WTC11 (cell line): ENCODE data around the gene PLEKHA6. TPM values are rescaled to one million over a fixed set of nuclear protein-coding genes. Genes with fewer than 3 reads are reported as not detected.

ENCODE experiments used
- ATAC-seq: fragments of 200-7000 bp; cut with Tn5 transposase; 2 replicates; pipeline ENCODE4 v1.10.0; 2021; ENCODE audit warnings: mild to moderate bottlenecking, moderate library complexity
- CTCF ChIA-PET: fragments of 300-600 bp; sonication (Branson Sonifier 250); formaldehyde crosslinking; loops from one replicate; lab custom pipeline; 2021; ENCODE audit warnings: antibody characterized with exemption; lab: Charles Lee
- POLR2A ChIA-PET: fragments of 350-600 bp; sonication (Branson Sonifier 250); formaldehyde crosslinking; loops from one replicate; lab custom pipeline; 2021; ENCODE audit warnings: antibody characterized with exemption; lab: Charles Lee
- DNase-seq: peaks from one replicate; pipeline ENCODE4 v3.0.0; 2021; ENCODE audit warnings: low spot score
- H3K27ac Mint-ChIP-seq: 2 replicates; pipeline ENCODE4 v1.8.0; 2021; ENCODE audit warnings: mixed read lengths
- H3K27me3 Mint-ChIP-seq: 2 replicates; pipeline ENCODE4 v1.8.0; 2021; ENCODE audit warnings: low read depth, mild to moderate bottlenecking, moderate library complexity, mixed read lengths
- H3K36me3 Mint-ChIP-seq: 2 replicates; pipeline ENCODE4 v1.8.0; 2021; ENCODE audit warnings: mixed read lengths
- H3K4me1 Mint-ChIP-seq: 2 replicates; pipeline ENCODE4 v1.8.0; 2022; ENCODE audit warnings: mixed read lengths
- H3K4me3 Mint-ChIP-seq: 2 replicates; pipeline ENCODE4 v1.8.0; 2021; ENCODE audit warnings: mild to moderate bottlenecking, moderate library complexity, mixed read lengths
- H3K9me3 Mint-ChIP-seq: 2 replicates; pipeline ENCODE4 v1.8.0; 2021; ENCODE audit warnings: mixed read lengths
- AR ChIP-seq: fragments of 250-450 bp; sonication (Bioruptor Pico); IDR thresholded peaks from 2 replicates; pipeline ENCODE4 v1.9.0; 2021; ENCODE audit warnings: mild to moderate bottlenecking
- CBFB ChIP-seq: sonication (generic); formaldehyde crosslinking; IDR thresholded peaks from 2 replicates; pipeline ENCODE4 v1.8.1; 2022; ENCODE audit warnings: mild to moderate bottlenecking, low read depth, missing genetic modification reagents
- CDX4 ChIP-seq: fragments of 250-450 bp; sonication (Bioruptor Pico); IDR thresholded peaks from 2 replicates; pipeline ENCODE4 v1.9.0; 2021; ENCODE audit warnings: moderate library complexity, mild to moderate bottlenecking, inconsistent platforms, borderline replicate concordance
- CREB1 ChIP-seq: sonication (generic); formaldehyde crosslinking; IDR thresholded peaks from 2 replicates; pipeline ENCODE4 v1.8.0; 2023; ENCODE audit warnings: mild to moderate bottlenecking, missing genetic modification reagents
- E2F1 ChIP-seq: sonication (generic); formaldehyde crosslinking; IDR thresholded peaks from 2 replicates; pipeline ENCODE4 v1.8.0; 2022; ENCODE audit warnings: mild to moderate bottlenecking, missing genetic modification reagents
- ESRRA ChIP-seq: sonication (generic); formaldehyde crosslinking; IDR thresholded peaks from 2 replicates; pipeline ENCODE4 v1.8.1; 2022; ENCODE audit warnings: mild to moderate bottlenecking, missing genetic modification reagents, borderline replicate concordance
- FOXJ3 ChIP-seq: sonication (generic); formaldehyde crosslinking; IDR thresholded peaks from 2 replicates; pipeline ENCODE4 v1.9.0; 2021; ENCODE audit warnings: missing genetic modification reagents, mild to moderate bottlenecking, borderline replicate concordance
- FOXK1 ChIP-seq: sonication (generic); formaldehyde crosslinking; IDR thresholded peaks from 2 replicates; pipeline ENCODE4 v1.8.0; 2022; ENCODE audit warnings: mild to moderate bottlenecking, moderate library complexity, missing genetic modification reagents
- FOXP1 ChIP-seq: sonication (generic); formaldehyde crosslinking; IDR thresholded peaks from 2 replicates; pipeline ENCODE4 v1.8.0; 2022; ENCODE audit warnings: missing genetic modification reagents, mild to moderate bottlenecking, moderate library complexity, borderline replicate concordance
- HMGXB4 ChIP-seq: sonication (generic); formaldehyde crosslinking; IDR thresholded peaks from 2 replicates; pipeline ENCODE4 v1.8.1; 2023; ENCODE audit warnings: mild to moderate bottlenecking, moderate library complexity, missing genetic modification reagents
- JUN ChIP-seq: sonication (generic); formaldehyde crosslinking; IDR thresholded peaks from 2 replicates; pipeline ENCODE4 v1.8.0; 2023; ENCODE audit warnings: mild to moderate bottlenecking, missing genetic modification reagents
- MXD4 ChIP-seq: fragments of 250-450 bp; sonication (Bioruptor Pico); IDR thresholded peaks from 2 replicates; pipeline ENCODE4 v1.8.0; 2021; ENCODE audit warnings: mild to moderate bottlenecking, moderate library complexity, borderline replicate concordance
- NR2C2 ChIP-seq: sonication (generic); formaldehyde crosslinking; IDR thresholded peaks from 2 replicates; pipeline ENCODE4 v1.8.0; 2022; ENCODE audit warnings: mild to moderate bottlenecking, missing genetic modification reagents
- NR3C1 ChIP-seq: sonication (generic); formaldehyde crosslinking; conservative IDR thresholded peaks from 2 replicates; pipeline ENCODE4 v1.8.1; 2023; ENCODE audit warnings: low read depth, mild to moderate bottlenecking, missing genetic modification reagents
- PRRX2 ChIP-seq: fragments of 250-450 bp; sonication (Bioruptor Pico); IDR thresholded peaks from 2 replicates; pipeline ENCODE4 v1.8.0; 2021; ENCODE audit warnings: mild to moderate bottlenecking
- SMAD3 ChIP-seq: sonication (generic); formaldehyde crosslinking; IDR thresholded peaks from 2 replicates; pipeline ENCODE4 v1.8.0; 2022; ENCODE audit warnings: missing genetic modification reagents, mild to moderate bottlenecking, borderline replicate concordance
- SOX15 ChIP-seq: fragments of 250-450 bp; sonication (Bioruptor Pico); IDR thresholded peaks from 2 replicates; pipeline ENCODE4 v1.9.0; 2021; ENCODE audit warnings: mild to moderate bottlenecking
- TEAD4 ChIP-seq: sonication (generic); formaldehyde crosslinking; IDR thresholded peaks from 2 replicates; pipeline ENCODE4 v1.8.0; 2022; ENCODE audit warnings: mild to moderate bottlenecking, missing genetic modification reagents
- TP53 ChIP-seq: sonication (generic); formaldehyde crosslinking; IDR thresholded peaks from 2 replicates; pipeline ENCODE4 v1.8.1; 2023; ENCODE audit warnings: mild to moderate bottlenecking, missing genetic modification reagents
- ZBTB43 ChIP-seq: sonication (generic); formaldehyde crosslinking; IDR thresholded peaks from 2 replicates; pipeline ENCODE4 v1.8.1; 2023; ENCODE audit warnings: mild to moderate bottlenecking, missing genetic modification reagents
- ZMAT4 ChIP-seq: fragments of 250-450 bp; sonication (Bioruptor Pico); IDR thresholded peaks from 2 replicates; pipeline ENCODE4 v1.9.0; 2021; ENCODE audit warnings: mild to moderate bottlenecking
- ZNF138 ChIP-seq: sonication (generic); formaldehyde crosslinking; conservative IDR thresholded peaks from 2 replicates; pipeline ENCODE4 v1.8.1; 2022; ENCODE audit warnings: mild to moderate bottlenecking, moderate library complexity, missing genetic modification reagents
- ZNF232 ChIP-seq: sonication (generic); formaldehyde crosslinking; IDR thresholded peaks from 2 replicates; pipeline ENCODE4 v1.8.0; 2022; ENCODE audit warnings: mild to moderate bottlenecking, missing genetic modification reagents
- ZNF416 ChIP-seq: fragments of 250-450 bp; sonication (Bioruptor Pico); IDR thresholded peaks from 2 replicates; pipeline ENCODE4 v1.9.0; 2021; ENCODE audit warnings: mild to moderate bottlenecking, inconsistent platforms
- total RNA-seq: library from RNA; stranded (reverse); gene quantifications from 3 replicates; pipeline ENCODE4 v1.2.3, GENCODE V29; 2021

Gene PLEKHA6
- total RNA-seq, 1 experiment from 2014 or later: 11.6 TPM

- TF ChIP-seq MXD4 (CRISPR knock-in tag): no peak
- TF ChIP-seq FOXP1 (CRISPR knock-in tag): no peak
- TF ChIP-seq CBFB: no peak
- no peak for TF ChIP-seq ZBTB43
- TF ChIP-seq ZNF138 (CRISPR knock-in tag): no peak
- no peak for TF ChIP-seq CDX4 (CRISPR knock-in tag)
- TF ChIP-seq FOXJ3: no peak
- no peak for TF ChIP-seq SOX15 (CRISPR knock-in tag)
- TF ChIP-seq SMAD3: no peak
- ChIA-PET POLR2A (no interaction called here), CTCF (interaction anchor here (0.6 to 8.4 kb wide), 19 partner anchors 12 to 206 kb away, joined by 3 to 118 read pairs (median 7); partner anchors contain the start of genes ETNK2 and GOLT1A)
- Mint-ChIP-seq H3K4me1 (peaks cover 30% of the 10 kb centered on the region), H3K36me3 (no peaks in the 10 kb centered on the region), H3K27me3 (peaks cover 14% of the 10 kb centered on the region), H3K9me3 (no peaks in the 10 kb centered on the region), H3K27ac (no peak overlapping the region), H3K4me3 (no peak overlapping the region)
- ATAC-seq: peak; percentile 25
- no peak for DNase-seq
Measured at GRCh38 chr1:204357551-204358490, 1.9 kb downstream of the PLEKHA6 start.

- DNase-seq: no peak
- Mint-ChIP-seq H3K9me3 (no peaks in the 10 kb centered on the region), H3K27ac (no peak overlapping the region), H3K27me3 (peaks cover 6% of the 10 kb centered on the region), H3K36me3 (no peaks in the 10 kb centered on the region), H3K4me3 (no peak overlapping the region), H3K4me1 (peaks cover 30% of the 10 kb centered on the region)
- ATAC-seq: no peak
- ChIA-PET POLR2A (no interaction called here), CTCF (interaction anchor here (0.6 to 8.4 kb wide), 12 partner anchors 11 to 205 kb away, joined by 3 to 118 read pairs (median 6); partner anchors contain the start of genes ETNK2 and GOLT1A)
- TF ChIP-seq CDX4 (CRISPR knock-in tag) (no peak), TP53 (CRISPR knock-in tag) (no peak), PRRX2 (CRISPR knock-in tag) (no peak), FOXK1 (CRISPR knock-in tag) (no peak), JUN (CRISPR knock-in tag) (no peak), NR3C1 (no peak), E2F1 (CRISPR knock-in tag) (no peak), CREB1 (CRISPR knock-in tag) (no peak), AR (no peak), ZNF232 (CRISPR knock-in tag) (no peak), ESRRA (CRISPR knock-in tag) (no peak), CBFB (no peak), ZNF416 (no peak), TEAD4 (CRISPR knock-in tag) (no peak), NR2C2 (no peak), ZMAT4 (CRISPR knock-in tag) (no peak), HMGXB4 (CRISPR knock-in tag) (no peak)
Measured at GRCh38 chr1:204356997-204357396, 2.7 kb downstream of the PLEKHA6 start.
